Stimulated activated CD4-positive, alpha-beta T cell treated with anti-CD3 and anti-CD28 coated beads, Interleukin-4, amount 100 ng/mL, for 1 hour (primary cell): ENCODE measurements around the gene CD40.
"Not testable (repeated sequence)": the region's sequence is repeated elsewhere in the genome, so short reads cannot be mapped to it uniquely, and the experiment has no call there.

Source experiments
- DNase-seq: peaks from one replicate; pipeline ENCODE4 v3.0.0-alpha.2; 2020

The CD40 gene

DNA sequence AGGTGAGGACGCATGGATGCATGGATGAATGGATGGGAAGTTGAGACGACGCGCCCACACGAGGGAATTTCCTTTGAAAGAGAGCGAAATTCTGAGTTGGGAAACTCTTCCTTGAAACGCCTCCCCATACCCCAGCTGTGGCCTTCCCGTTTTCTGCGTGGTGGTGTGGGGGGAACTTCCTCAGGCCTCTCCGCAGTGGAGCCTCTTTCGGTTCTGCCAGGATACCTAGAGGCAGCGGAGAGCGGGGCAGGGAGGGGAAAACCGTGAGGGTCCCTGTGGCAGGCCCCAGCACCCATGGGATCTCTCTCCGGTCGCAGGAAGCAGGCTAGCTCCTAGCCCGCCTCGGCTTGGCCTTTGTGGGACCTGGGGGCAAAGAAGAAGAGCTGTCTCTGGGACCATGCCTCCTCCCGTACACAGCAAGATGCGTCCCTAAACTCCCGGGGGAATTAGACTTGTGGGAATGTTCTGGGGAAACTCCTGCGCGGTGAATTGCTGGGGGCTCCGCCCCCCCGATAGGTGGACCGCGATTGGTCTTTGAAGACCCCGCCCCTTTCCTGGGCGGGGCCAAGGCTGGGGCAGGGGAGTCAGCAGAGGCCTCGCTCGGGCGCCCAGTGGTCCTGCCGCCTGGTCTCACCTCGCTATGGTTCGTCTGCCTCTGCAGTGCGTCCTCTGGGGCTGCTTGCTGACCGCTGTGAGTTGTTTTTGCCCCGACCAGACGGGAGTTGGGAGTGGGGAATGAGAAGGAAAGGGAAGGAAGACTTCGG lies at the start of gene CD40:
TSS of gene CD40 (plus strand) at position 611 of the 764 bp plus-strand sequence. CDS start at position 641, 30 bp downstream.
- peak; percentile 79 for DNase-seq

DNA sequence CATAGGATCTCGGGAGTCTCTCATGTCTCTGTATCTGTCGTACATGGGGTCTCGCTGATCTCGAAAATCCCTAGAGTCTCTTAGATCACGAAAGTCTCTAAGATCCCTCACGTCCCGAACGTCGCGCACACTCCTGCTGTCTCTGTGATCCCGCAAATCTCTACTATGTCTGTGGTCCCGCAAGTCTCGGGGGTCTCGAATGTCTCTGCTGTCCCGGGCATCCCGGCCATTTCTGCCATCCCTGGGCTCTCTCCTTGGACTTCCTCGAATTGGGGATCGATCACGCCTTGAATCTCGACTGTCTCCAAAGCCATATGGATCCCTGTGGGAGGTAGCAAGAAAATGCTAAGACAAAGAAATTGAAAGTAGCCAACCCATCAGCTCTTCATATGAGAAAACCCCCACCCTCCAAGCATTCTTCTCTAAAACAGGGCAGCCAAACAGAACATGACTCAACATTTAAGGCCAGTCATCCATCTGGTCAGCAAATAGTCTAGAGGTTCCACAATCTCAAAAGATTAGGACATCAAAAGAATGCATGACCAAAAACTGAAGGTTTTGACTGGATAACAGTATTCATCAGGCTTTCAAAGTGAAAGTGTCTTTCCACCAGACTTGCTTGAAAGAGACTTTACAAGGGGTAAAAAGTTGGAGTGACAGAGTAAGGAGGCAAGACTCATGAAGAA lies 47.8 kb upstream of the CD40 start:
- no peak for DNase-seq

DNA sequence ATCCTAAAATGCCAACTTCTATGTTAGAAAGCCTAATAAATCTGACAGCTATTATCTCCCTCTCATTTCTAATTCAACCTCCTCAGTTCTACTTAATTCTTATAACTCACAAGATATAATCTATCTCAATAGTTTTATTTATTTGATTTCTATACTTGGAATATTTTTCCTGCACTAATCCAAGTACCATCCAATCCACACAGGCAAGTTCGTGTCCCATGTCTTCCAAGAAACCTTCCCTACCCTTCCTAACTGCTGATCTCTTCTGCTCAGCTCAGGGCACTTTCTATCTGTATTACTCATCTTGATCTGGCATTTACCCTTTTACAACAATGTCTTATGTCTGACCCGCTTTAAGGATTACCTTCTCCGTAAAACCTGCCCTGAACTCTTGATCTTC lies 46.5 kb upstream of the CD40 start:
- DNase-seq, result no peak

DNA sequence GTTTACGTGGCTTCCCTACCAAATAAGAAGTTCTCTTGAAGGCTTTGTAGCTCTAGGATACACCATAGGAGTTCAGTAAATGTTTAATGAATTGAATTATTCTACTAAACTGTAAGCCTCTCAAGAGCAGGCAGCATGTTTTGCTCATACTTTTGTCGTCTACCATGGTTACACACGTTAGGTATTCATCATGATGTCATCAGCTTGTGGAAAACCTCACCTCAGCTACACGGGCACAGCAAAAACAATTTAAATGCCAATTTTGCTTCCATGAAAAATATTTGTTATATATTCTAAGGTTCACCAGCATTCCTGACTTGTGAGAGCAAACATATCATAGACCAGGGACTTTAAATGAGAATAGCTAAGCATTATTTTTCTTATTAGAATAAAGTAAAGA lies 45.1 kb upstream of the CD40 start:
- DNase-seq, result no peak

DNA sequence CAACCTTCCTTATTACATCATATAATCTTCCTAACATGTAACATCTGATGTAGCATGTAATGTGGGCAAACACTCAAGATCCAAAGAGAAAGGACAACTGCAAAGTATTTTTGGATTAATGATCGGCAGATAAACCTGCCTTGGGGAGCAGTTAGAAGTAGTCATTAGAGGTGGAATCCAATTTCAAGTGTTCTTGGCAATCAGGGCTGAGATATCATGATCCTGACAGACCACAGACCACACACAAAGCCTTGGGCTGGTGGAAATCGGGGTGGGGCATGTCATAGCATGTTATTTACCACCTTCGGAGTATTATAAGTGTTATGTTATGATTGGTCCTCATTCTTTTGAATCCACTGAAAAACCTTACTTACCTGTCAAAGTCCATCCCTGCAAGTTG lies 44.7 kb upstream of the CD40 start:
- no peak for DNase-seq

DNA sequence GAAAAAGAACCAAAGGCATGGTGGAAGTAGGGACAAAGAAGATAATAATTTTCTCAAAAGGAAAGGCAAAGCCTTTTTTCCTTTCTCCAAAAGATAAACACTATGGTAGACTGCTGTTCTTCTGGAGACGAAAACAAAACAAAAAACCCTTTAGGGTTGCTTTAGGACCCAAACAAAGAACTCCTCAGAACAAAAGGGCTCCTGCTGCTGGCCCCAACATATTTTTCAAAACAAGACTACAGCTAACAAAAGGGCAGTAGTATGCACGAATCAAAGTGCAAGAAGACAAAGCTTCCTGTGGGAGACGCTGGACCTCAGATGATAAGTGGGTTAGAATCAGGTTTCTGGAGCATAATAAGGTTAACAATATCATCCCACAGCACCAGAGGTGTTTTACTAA lies 44.1 kb upstream of the CD40 start:
- no peak for DNase-seq

DNA sequence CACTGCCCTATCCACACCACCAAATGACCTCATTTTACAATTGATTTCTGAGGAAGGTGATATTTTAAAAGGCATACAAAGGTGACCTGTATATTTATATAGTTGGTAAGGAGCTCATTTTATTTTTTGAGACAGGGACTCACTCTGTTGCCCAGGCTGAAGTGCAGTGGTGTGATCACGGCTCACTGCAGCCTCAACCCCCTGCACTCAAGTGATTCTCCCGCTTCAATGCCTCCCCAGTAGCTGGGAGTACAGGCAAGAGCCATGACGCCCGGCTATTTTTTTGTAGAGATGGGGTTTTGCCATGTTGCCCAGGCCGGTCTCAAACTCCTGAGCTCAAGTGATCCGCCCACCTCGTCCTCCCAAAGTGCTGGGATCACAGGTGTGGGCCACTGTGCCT lies 41.3 kb upstream of the CD40 start:
- no peak for DNase-seq

DNA sequence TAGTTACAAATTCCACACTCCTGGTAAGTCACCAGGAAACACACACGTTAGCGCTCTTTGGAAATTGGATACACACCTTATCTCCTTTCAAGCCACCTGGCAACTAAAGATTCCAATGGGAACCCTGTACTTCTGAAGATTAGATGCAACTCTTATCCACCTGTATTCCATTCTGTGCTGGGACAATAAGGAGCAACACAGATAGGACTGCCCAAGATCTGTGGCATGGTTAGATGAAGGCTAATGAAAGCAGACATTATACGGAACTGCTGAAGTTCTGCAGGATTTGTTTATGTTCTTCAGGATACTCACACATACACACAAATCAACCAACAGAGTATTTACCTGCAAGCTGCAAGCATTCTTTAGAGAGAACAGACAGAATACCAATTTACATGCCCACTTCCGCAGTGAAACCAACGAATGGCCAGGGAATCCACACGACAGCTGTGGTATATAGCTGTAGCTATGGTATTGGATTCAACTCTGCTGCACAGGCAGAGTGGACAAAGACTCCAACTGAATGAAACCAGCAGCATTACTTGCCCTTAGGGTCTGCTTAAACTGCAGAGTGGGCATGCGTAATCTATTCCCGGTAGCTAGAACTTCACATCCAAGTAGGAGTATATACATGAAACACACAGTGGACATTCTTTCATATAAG lies 40.3 kb upstream of the CD40 start:
- DNase-seq, result no peak

DNA sequence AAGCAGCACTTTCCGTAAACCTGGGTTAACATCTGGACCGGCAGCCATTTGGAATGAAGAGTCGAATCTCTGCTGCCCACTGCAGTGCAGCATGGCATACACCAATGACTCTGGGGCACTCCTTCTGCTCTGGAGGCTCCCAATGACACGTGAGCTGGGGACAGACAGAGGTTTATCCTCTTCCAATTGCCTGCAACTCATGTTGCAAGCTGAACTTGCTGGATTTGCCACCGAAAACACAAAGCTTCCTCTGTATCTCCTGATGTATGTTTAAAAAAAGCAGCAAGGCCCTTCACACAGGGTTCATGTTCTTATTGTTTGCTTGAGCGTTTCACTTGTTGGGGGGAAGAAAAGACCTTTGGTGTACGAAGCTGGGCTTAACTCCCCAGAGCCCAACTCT lies 39.2 kb upstream of the CD40 start:
- no peak for DNase-seq

DNA sequence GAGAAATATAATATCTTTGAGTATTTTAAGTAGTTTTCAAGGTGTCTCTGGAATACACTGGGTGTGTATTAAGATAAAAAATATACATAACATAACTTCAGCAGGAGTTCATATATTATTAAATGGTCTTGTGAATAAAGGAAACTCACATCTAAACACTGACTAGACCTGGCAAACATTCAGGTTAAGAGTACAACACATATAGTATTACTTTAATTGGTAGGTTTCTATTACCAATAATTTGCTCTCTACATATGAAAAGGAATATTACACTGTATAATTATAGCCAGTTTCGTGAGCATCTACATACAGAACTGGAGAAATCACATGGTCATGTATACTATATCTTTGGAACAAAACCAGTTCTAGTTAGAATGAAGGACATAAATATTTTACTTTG lies 37.0 kb upstream of the CD40 start:
- DNase-seq, result no peak

DNA sequence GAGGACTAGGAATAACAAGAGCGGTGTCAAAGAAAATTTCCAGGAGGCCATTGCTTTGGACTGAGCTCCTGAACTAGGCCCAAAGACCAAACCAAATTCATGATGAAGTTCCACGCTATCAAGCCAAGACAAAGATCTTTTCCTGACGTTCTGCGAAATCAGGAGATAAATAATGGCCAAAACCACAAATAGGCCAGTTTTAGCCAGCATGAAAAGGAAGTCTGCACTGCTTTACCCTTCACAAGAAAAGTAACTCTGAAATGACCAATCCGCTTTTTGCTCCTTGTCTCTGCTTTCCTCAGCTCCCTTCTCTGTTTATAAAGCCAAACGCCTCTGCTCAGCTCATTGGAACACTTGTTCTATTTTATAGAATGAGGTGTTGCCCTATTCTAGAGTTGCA lies 35.0 kb upstream of the CD40 start:
- no peak for DNase-seq

DNA sequence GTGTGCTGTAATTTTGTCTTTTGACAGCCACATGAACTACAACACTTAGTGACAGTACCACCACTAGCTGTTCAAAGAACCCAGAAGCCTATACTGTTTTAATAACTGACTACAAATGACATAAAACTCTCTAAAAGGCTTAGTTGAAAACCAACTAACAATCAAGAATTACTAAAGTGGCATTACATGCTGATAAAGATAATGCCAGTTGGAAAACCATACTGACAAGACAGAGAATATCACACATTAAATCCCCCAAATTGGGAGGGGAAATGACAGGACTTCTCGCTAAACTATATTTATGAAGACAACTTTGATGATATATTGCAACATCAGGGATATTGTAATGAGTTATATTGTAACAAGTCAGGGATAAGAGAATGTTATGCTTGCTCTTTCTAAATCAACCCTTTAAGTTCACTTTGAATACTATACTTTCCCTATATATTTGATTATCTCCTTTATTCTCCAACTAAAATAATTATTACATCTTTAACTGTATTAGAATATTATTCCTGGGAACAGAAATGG lies 34.5 kb upstream of the CD40 start:
- no peak for DNase-seq

DNA sequence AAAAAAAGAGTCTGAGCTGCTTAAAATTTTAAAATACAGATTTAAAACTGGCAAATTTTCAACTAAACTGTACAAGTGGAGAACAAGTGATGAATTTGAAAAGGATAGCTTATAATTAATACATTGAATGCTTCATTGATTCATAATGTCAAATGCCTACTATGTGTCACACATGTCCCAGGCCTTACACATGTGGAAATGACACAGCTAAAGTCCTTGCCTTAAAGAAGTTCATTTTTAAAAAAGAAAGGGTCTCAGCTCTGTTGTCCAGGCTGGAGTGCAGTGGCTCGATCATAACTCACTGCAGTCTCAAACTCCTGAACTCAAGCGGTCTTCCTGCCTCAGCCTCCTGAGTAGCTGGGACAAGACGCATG lies 33.3 kb upstream of the CD40 start:
- no peak for DNase-seq

DNA sequence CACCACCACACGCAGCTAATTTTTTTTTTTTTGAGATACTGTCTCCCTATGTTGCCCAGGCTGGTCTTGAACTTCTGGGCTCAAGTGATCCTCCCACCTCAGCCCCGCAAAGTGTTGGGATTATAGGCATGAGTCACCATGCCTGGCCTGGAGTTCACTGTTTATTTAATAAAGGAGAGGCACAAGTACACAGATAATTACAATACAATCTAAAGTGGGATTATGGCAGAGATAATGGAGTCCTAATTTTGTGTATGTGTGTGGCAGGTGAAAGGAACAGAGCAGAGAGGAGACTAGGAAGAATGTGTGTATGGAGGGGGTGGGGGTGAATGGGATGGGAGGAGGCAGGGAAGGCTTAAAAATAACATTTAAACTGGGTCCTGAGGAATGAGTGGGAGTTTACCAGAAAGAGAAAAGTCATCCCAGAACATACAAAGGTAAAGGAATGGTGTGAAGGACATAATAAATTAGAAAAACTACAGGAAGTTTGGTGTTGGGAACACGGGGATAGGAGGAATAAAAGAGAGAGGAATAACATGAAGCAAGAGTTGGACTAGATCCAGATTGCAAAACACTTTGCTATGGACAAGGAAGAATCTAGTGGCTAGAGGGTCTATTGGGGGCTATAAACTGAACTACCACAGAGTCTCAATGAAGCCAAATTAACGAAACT lies 32.8 kb upstream of the CD40 start:
- no peak for DNase-seq

DNA sequence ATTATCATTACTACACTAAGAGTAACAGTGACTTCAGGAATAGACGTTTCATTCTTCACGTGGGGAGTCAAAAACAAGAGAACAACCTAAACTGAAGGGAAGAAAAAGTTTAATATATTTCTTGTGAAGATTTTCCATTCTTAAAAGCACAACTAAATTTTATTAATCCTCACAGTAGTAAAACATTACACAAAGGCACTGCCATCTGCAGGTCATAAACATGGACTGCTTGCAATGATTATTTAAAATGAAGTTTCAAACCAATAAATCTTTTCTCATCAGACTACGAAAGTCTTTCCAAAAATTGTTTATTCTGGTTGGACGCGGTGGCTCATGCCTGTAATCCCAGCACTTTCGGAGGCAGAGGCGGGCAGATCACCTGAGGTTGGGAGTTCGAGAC lies 31.0 kb upstream of the CD40 start:
- DNase-seq, result no peak

DNA sequence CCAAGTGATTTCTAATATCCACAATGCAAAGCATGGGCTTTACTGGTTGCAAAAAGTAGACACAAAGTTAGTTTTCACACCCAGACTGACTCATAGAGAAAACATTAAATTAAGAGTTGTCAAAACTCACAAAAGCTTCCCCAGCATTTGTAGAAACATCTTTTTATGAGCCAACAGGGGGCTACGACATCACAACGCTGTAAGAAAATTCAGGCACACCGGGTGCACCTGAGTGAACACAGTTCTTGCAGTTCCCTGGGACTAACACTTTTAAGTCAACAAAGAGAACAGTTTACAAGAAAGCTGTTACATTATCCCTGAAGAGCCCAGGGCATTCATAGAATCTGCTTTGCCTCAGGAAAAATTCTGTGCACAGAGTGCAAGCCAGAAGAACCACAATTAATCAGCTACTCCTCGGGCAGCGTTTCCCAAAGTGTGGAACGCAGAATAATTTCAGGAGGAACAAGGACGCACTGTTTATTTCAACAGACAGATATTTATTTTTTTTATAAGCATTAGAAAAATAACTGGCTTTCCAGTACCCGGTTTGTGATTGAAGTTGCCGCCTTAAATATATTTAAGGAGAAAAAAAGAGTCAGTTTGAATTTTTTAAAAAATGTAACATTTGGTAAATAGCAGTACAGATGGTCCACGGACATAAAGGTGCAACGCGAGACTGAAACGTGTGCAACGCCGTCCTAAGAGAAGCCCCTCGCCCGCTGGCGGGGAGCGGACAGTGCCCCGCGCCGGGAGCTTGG lies 29.5 kb upstream of the CD40 start:
- DNase-seq, result no peak

DNA sequence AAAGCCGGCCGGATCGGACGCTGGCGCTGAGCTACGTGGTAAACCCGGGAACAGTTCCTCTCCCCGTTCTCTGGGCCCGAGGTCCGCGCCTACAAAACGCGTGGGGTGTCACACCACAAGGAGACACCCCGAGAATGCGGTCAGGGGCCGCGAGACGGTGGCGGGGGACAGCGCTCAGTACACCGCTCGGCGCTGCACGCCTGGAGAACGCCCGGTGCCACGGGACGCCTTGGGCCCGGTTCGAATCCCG lies 29.0 kb upstream of the CD40 start:
- DNase-seq, result no peak

DNA sequence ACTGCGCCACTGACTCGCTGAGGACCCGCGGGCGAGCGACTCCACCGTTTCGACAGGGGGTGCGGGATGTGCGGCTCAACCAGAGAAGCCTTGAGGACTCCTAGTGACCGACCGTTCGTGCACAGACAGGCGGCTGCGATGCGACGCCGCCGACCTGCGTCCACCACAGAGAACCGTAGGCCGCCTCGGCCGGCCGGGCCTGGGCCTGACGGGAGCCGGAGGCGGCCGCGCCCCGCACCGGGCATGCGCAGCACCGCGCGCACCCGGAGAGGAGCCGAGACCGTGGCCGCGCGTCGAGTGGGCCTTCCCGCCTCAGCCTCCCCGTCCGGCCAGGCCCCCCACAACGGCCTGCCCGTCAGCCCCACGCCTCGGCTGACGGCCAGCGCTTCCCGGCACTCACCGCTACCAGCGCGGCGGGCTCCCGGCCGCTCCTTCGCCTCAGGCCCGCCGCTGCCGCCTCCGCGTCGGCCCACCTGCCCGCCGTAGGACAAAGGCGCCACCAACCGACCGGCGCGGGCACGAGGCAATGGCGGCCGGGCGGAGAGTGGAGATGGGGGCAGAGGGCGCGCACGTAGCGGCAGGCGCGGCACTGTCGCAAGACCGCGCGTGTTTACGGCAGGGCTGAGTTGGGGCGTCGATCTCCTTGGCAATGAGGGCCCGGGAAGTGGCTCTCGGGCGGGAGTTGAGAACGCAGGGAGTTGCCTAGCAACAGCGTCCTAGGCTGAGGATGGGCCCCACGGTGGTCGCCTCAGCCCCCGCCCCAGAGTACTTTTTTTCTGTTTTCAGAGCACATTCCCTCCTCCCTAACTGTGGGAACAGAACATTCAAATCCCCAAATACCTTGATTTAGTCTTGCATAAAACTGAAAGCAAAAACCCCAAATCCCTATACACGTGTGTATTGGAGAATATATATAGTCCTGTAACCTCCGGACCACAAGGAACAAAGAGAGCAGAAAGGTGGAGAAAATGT lies 28.4 kb upstream of the CD40 start, which contains the start of gene NCOA5:
TSS of gene NCOA5 (minus strand) at position 546 of the 972 bp plus-strand sequence. CDS start 10,538 bp downstream, outside the sequence.
- peak; percentile 95 for DNase-seq

DNA sequence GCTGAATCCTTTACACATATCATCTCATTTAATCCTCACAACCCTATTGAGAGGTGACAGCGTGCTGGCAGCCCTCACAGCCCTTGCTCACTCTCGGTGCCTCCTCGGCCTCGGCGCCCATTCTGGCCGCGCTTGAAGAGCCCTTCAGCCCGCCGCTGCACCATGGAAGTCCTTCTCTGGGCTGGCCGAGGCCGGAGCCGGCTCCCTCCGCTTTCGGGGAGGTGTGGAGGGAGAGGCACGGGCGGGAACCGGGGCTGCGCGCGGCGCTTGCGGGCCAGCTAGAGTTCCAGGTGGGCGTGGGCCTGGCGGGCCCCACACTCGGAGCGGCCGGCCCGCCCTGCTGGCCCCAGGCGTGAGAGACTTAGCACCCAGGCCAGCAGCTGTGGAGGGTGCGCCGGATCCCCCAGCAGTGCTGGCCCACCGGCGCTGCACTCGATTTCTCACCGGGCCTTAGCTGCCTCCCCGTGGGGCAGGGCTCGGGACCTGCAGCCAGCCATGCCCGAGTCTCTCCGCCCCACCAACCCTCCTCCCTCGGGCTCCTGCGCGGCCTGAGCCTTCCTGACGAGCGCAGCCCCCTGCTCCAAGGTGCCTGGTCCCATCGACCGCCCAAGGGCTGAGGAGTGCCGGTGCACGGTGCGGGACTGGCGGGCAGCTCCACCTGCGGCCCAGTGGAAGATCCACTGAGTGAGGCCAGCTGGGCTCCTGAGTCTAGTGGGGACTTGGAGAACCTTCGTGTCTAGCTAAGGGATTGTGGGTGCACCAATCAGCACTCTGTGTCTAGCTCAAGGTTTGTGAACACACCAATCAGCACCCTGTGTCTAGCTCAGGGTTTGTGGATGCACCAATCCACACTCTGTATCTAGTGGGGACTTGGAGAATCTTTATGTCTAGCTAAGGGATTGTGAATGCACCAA lies 26.2 kb upstream of the CD40 start:
- DNase-seq, result not testable (repeated sequence)

DNA sequence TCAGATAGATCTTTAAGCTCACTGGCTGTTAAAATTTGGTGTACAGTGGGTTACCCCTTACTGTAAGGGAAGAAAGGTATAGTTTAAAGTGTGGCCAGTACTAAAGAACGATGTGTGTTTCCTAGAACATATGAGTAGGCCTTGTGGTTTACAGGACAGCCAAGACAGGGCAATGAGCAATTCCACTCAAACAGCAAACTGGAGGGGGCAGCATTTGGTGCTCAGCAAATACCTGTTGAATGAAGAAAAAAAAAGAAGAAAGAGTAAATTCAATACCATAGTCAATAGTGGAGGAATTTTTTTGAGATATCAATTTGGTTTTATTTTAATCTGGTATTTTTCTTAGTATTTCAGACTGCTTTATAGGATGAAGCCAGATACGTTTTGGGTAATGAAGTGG lies 24.6 kb upstream of the CD40 start:
- DNase-seq, result no peak
